ENCODE results near the gene NYNRIN.

GRCh38 chr14:24461336-24461735 is 62.5 kb downstream of the NYNRIN start:
- TF ChIP-seq POLR2A (IDR thresholded peaks at IDR 0.05; ENCODE audit: low read depth, low read length) (no peak), POLR2AphosphoS5 (IDR thresholded peaks at IDR 0.05; ENCODE audit: low read depth, low read length) (no peak), TAF1 (IDR thresholded peaks at IDR 0.05; ENCODE audit: low read depth, low read length) (no peak), SPI1 (IDR thresholded peaks at IDR 0.05; ENCODE audit: low read depth, low read length) (no peak), PAX5 (IDR thresholded peaks at IDR 0.05; ENCODE audit: insufficient read depth, low read length, severe bottlenecking) (no peak), POU2F2 (IDR thresholded peaks at IDR 0.05; ENCODE audit: low read depth, low read length) (no peak)

Data from GM12891 (cell line).